K562 (cell line): Measurements from ENCODE around the gene LY6G6F. TPM values are rescaled to one million over a fixed set of nuclear protein-coding genes. Genes with fewer than 3 reads are reported as not detected.

Experiments used
- BDP1 ChIP-seq: IDR thresholded peaks from 3 replicates; pipeline ENCODE4 v1.6.1; 2011; ENCODE audit not compliant: insufficient read length, insufficient read depth
- CHD4 ChIP-seq: fragments of 200-600 bp; sonication (generic); IDR thresholded peaks from 3 replicates; pipeline ENCODE4 v1.6.1; 2012; ENCODE audit warnings: low read depth, mild to moderate bottlenecking, mixed read lengths, low read length, inconsistent platforms; ENCODE audit not compliant: insufficient read depth, insufficient replicate concordance, poor library complexity, severe bottlenecking
- CREB1 ChIP-seq, 2 experiments: sonication (generic) in 1 of 2; formaldehyde crosslinking in 1 of 2; IDR thresholded peaks; 2 replicates each; pipeline versions ENCODE4 v1.6.1 to v1.8.0; 2012 to 2022; ENCODE audit warnings: inconsistent platforms in 1 of 2, mild to moderate bottlenecking in 1 of 2, missing genetic modification reagents in 1 of 2, moderate library complexity in 1 of 2
- GATAD2A ChIP-seq: fragments of 450-650 bp; IDR thresholded peaks from 2 replicates; pipeline ENCODE4 v1.6.1; 2017
- JUND ChIP-seq, 2 experiments: IDR thresholded peaks; 2 replicates in 1 of 2; 3 replicates in 1 of 2; pipeline ENCODE4 v1.6.1; 2011; ENCODE audit warnings: borderline replicate concordance in 2 of 2, low read depth in 2 of 2, low read length in 2 of 2, improper control_type of control experiment in 1 of 2, missing biosample characterization in 1 of 2, missing genetic modification characterization in 1 of 2, missing genetic modification reagents in 1 of 2
- KDM4B ChIP-seq, 2 experiments: fragments of 450-650 bp in 1 of 2; sonication (generic) in 1 of 2; IDR thresholded peaks; 2 replicates each; pipeline ENCODE4 v1.6.1; 2016 to 2017; ENCODE audit warnings: borderline replicate concordance in 2 of 2, antibody characterized with exemption in 1 of 2, low read depth in 1 of 2, mild to moderate bottlenecking in 1 of 2
- MCM7 ChIP-seq, 2 experiments: fragments of 450-650 bp; IDR thresholded peaks; 2 replicates each; pipeline ENCODE4 v1.6.1; 2016 to 2018
- NR2F6 ChIP-seq: fragments of 450-650 bp; formaldehyde crosslinking; IDR thresholded peaks from 2 replicates; pipeline ENCODE4 v1.4.0; 2020; ENCODE audit warnings: mild to moderate bottlenecking
- PCBP2 ChIP-seq: fragments of 200-400 bp; formaldehyde crosslinking; IDR thresholded peaks from 2 replicates; pipeline ENCODE4 v1.6.1; 2018; ENCODE audit warnings: low read length, low read depth, mild to moderate bottlenecking, moderate library complexity; ENCODE audit not compliant: poor library complexity, severe bottlenecking
- PTBP1 ChIP-seq: fragments of 200-400 bp; formaldehyde crosslinking; IDR thresholded peaks from 2 replicates; pipeline ENCODE4 v1.6.1; 2017; ENCODE audit warnings: low read depth, low read length
- SAP30 ChIP-seq: fragments of 200-600 bp; sonication (generic); IDR thresholded peaks from 2 replicates; pipeline ENCODE4 v1.6.1; 2012; ENCODE audit warnings: borderline replicate concordance, low read depth, mild to moderate bottlenecking, moderate library complexity, low read length, control low read depth, inconsistent platforms; ENCODE audit not compliant: insufficient read depth, poor library complexity, severe bottlenecking
- STAG1 ChIP-seq: sonication (generic); formaldehyde crosslinking; IDR thresholded peaks from 2 replicates; pipeline ENCODE4 v1.5.0; 2020; ENCODE audit warnings: missing genetic modification reagents, borderline replicate concordance
- TAL1 ChIP-seq: fragments of 450-650 bp; IDR thresholded peaks from 2 replicates; pipeline ENCODE4 v1.6.1; 2016; ENCODE audit warnings: mild to moderate bottlenecking
- ZBTB1 ChIP-seq: sonication (generic); formaldehyde crosslinking; IDR thresholded peaks from 2 replicates; pipeline ENCODE4 v1.8.1; 2023; ENCODE audit warnings: missing genetic modification reagents, low read depth, mild to moderate bottlenecking, borderline replicate concordance
- ZNF239 ChIP-seq: fragments of 250-450 bp; sonication (Bioruptor Pico); IDR thresholded peaks from 2 replicates; pipeline ENCODE4 v1.4.0; 2020; ENCODE audit warnings: mild to moderate bottlenecking
- ZNF354B ChIP-seq: fragments of 250-450 bp; sonication (Bioruptor Pico); IDR thresholded peaks from 2 replicates; pipeline ENCODE4 v1.4.0; 2020
- polyA plus RNA-seq, 8 experiments: library from polyadenylated mRNA; depleted of rRNA in 4 of 8; stranded (reverse) in 5 of 8; unstranded in 3 of 8; fragments of >200 nt; fragmentation: Nextera tagmentation in 2 of 8; fragmentation: Illumina TruSeq in 1 of 8; extraction: Ambion mirVana in 2 of 8; extraction: Trizol in 1 of 8; gene quantifications; 2 replicates each; pipeline versions ENCODE4 v1.2.1 to v1.2.3, GENCODE V29; 2011 to 2014; ENCODE audit warnings: inconsistent platforms in 1 of 8, missing spikeins in 1 of 8
- total RNA-seq, 7 experiments: library from RNA; depleted of rRNA in 6 of 7; stranded (reverse); fragments of >200 nt in 6 of 7; fragmentation: Illumina TruSeq in 2 of 7; extraction: Trizol in 2 of 7; gene quantifications; 2 replicates each; pipeline versions ENCODE4 v1.2.1 to v1.2.3, GENCODE V29; 2011 to 2021; ENCODE audit warnings: low replicate concordance in 1 of 7
- TF ChIP-seq, protein P1 (sequence below): fragments of 450-650 bp; formaldehyde crosslinking; IDR thresholded peaks from 2 replicates; pipeline ENCODE4 v1.4.0; 2020; ENCODE audit warnings: mild to moderate bottlenecking, moderate library complexity
- TF ChIP-seq, protein P2 (sequence below): fragments of 450-650 bp; formaldehyde crosslinking; IDR thresholded peaks from 2 replicates; pipeline ENCODE4 v1.4.0; 2022; ENCODE audit warnings: mild to moderate bottlenecking, moderate library complexity
- TF ChIP-seq, protein P3 (sequence below): fragments of 250-450 bp; sonication (Bioruptor Pico); IDR thresholded peaks from 2 replicates; pipeline ENCODE4 v1.5.0; 2021; ENCODE audit warnings: mild to moderate bottlenecking, moderate library complexity
- TF ChIP-seq, protein P4 (sequence below): sonication (generic); formaldehyde crosslinking; IDR thresholded peaks from 2 replicates; pipeline ENCODE4 v1.8.1; 2023; ENCODE audit warnings: mild to moderate bottlenecking, missing genetic modification reagents

The LY6G6F gene
- total and polyA plus RNA-seq, 9 of the 15 experiments (the other 6 are each of a cell fraction or from before 2014, with no cell fraction given): 0.14 to 0.50 (median 0.28) TPM; not detected in 2

DNA sequence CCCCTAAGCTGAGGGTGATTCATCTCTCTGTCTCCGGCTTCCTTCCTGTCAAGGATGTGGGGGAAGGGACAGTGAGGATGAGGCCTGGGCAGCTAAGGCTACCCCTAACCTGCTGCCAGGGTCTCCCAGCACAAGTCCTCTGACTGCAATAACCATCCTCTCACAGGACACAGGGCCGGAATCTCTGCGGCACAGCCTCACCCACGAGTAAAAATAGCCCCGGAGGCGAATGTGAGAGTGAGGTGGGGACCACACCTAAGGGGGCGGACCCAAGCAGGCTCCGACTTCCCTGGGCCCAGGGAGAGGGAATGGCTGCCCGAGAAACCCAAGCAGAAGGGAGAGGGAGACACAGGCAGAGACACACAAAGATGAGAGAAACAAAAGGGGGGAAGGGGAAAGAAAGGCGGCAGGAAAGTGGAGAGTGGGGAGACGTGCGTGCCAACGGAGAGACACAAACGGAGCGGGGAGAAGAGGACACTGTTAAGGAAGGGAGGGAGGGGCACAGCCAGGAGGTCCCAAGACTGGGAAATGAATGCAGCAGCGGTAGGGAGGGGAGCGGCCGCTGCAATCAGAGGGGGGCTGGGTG lies 28.2 kb downstream of the LY6G6F start (continued):
- TF ChIP-seq KDM4B (IDR thresholded peaks at IDR 0.05; ENCODE audit: borderline replicate concordance in 2 of 2, low read depth in 1 of 2): no peak
- no peak for TF ChIP-seq PCBP2
- TF ChIP-seq CHD4: no peak
- TF ChIP-seq CREB1 (IDR thresholded peaks at IDR 0.05): no peak
- TF ChIP-seq CREB1 (CRISPR knock-in tag; IDR thresholded peaks at IDR 0.05): no peak
- TF ChIP-seq ZNF239 (CRISPR knock-in tag): no peak
- TF ChIP-seq, protein P1, sequence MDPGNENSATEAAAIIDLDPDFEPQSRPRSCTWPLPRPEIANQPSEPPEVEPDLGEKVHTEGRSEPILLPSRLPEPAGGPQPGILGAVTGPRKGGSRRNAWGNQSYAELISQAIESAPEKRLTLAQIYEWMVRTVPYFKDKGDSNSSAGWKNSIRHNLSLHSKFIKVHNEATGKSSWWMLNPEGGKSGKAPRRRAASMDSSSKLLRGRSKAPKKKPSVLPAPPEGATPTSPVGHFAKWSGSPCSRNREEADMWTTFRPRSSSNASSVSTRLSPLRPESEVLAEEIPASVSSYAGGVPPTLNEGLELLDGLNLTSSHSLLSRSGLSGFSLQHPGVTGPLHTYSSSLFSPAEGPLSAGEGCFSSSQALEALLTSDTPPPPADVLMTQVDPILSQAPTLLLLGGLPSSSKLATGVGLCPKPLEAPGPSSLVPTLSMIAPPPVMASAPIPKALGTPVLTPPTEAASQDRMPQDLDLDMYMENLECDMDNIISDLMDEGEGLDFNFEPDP (CRISPR knock-in tag): no peak
- TF ChIP-seq PTBP1: peak; percentile 39; the same call in 1 of the 2 replicates
- TF ChIP-seq JUND (IDR thresholded peaks at IDR 0.05; ENCODE audit: borderline replicate concordance, low read depth, low read length): peak; percentile 99
- peak; percentile 99 for TF ChIP-seq JUND (tag; IDR thresholded peaks at IDR 0.05; ENCODE audit: borderline replicate concordance, low read depth, low read length)
- TF ChIP-seq STAG1 (CRISPR knock-in tag): no peak
- TF ChIP-seq SAP30: peak; percentile 56
- TF ChIP-seq NR2F6: no peak
- TF ChIP-seq ZBTB1: no peak
- no peak for TF ChIP-seq MCM7 (IDR thresholded peaks at IDR 0.05)
- TF ChIP-seq TAL1: no peak
- TF ChIP-seq, protein P2, sequence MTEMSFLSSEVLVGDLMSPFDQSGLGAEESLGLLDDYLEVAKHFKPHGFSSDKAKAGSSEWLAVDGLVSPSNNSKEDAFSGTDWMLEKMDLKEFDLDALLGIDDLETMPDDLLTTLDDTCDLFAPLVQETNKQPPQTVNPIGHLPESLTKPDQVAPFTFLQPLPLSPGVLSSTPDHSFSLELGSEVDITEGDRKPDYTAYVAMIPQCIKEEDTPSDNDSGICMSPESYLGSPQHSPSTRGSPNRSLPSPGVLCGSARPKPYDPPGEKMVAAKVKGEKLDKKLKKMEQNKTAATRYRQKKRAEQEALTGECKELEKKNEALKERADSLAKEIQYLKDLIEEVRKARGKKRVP: no peak
- TF ChIP-seq BDP1: no peak
- no peak for TF ChIP-seq ZNF354B (CRISPR knock-in tag)
- TF ChIP-seq, protein P3, sequence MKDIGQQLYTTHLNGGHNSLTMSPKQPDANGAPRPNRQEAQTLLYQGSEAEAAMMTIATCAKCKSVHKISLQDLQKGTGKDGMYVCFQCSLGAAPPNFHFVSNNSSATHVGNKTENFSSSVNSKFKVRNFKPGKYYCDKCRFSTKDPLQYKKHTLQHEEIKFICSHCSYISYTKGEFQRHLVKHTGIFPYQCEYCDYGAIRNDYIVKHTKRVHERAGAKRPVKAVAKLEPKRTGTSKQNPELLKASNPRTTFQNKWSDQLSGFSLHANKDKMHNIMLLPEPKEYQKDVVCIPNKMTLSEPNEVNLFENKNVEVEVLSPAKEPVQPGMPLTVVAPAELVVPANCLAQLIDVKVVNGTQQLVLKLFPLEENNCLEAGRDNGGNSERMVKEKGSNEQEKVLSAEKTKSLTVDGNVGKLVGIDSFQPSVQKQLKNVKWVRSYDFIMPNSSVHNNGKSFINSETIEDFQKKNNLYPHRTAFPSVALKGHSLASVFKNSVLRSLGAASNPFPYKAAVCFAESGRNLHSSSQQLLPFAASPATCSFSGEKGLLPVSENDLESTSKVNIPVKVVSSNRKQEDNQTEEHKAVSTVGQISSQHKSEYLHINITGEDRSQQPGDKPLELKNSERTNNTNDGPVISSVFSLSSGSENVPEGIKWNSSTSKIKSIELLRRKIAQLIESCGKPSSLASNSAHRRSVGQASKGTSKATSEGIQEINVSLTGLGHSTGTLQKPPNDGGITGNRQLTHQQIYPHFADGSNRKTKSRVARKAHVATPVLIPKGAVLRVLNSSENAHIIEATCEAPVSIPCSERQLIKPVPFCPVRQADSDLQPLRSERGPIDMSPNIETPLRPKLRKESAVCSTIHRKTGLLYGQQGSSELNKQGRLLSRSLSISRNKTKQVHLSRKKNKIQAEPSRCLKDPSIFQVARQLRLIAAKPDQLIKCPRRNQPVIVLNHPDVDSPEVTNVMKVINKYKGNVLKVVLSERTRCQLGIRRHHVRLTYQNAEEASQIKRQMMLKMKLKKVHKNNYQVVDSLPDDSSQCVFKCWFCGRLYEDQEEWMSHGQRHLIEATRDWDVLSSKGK (CRISPR knock-in tag): no peak
- TF ChIP-seq, protein P4, sequence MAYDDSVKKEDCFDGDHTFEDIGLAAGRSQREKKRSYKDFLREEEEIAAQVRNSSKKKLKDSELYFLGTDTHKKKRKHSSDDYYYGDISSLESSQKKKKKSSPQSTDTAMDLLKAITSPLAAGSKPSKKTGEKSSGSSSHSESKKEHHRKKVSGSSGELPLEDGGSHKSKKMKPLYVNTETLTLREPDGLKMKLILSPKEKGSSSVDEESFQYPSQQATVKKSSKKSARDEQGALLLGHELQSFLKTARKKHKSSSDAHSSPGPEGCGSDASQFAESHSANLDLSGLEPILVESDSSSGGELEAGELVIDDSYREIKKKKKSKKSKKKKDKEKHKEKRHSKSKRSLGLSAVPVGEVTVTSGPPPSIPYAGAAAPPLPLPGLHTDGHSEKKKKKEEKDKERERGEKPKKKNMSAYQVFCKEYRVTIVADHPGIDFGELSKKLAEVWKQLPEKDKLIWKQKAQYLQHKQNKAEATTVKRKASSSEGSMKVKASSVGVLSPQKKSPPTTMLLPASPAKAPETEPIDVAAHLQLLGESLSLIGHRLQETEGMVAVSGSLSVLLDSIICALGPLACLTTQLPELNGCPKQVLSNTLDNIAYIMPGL: no peak
- TF ChIP-seq GATAD2A: no peak
